ENCODE data around the gene EXOC3L1.

Gene EXOC3L1

GRCh38 chr16:67198238-67198734 is 8.3 kb upstream of the EXOC3L1 start:
- DNase-seq, result no peak
- TF ChIP-seq POLR2A (IDR thresholded peaks at IDR 0.05; ENCODE audit: low read length), result peak; percentile 37
- TF ChIP-seq GATA1 (IDR thresholded peaks at IDR 0.05; ENCODE audit: low read depth, low read length), result no peak

- DNase-seq, result no peak
- no peak for TF ChIP-seq POLR2A (IDR thresholded peaks at IDR 0.05; ENCODE audit: low read length)
- no peak for TF ChIP-seq GATA1 (IDR thresholded peaks at IDR 0.05; ENCODE audit: low read depth, low read length)
Observed at GRCh38 chr16:67197704-67198103, 7.8 kb upstream of the EXOC3L1 start.

GRCh38 chr16:67196881-67197280 is 6.9 kb upstream of the EXOC3L1 start:
- DNase-seq, result no peak
- TF ChIP-seq GATA1 (IDR thresholded peaks at IDR 0.05; ENCODE audit: low read depth, low read length) (no peak), POLR2A (IDR thresholded peaks at IDR 0.05; ENCODE audit: low read length) (peak; percentile 34)

DNA sequence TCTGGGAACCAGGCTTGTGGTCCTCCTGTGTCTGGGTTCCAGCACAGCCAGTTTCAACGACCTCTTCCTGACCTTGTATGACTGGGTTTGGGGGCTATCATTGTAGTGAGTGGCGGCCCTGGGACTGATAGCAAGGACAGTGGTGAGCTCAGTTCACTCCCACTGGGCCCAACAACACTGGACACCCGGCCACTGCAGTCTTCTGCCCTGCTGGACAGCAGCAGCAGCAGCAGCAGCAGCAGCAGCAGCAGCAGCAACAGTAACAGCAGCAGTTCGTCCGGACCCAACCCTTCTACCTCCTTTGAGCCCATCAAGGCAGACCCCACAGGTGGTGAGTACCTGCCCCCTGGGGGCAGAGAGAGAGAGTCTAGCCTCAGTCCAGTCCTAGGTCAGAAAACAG is 5.7 kb upstream of the EXOC3L1 start:
- DNase-seq, result no peak
- TF ChIP-seq GATA1 (IDR thresholded peaks at IDR 0.05; ENCODE audit: low read depth, low read length) (no peak), POLR2A (IDR thresholded peaks at IDR 0.05; ENCODE audit: low read length) (no peak)

- peak; percentile 89 to 93 for DNase-seq
- TF ChIP-seq GATA1 (IDR thresholded peaks at IDR 0.05; ENCODE audit: low read depth, low read length) (no peak), POLR2A (IDR thresholded peaks at IDR 0.05; ENCODE audit: low read length) (peak; percentile 85)
Observed at GRCh38 chr16:67194260-67194659, 4.3 kb upstream of the EXOC3L1 start.

DNA sequence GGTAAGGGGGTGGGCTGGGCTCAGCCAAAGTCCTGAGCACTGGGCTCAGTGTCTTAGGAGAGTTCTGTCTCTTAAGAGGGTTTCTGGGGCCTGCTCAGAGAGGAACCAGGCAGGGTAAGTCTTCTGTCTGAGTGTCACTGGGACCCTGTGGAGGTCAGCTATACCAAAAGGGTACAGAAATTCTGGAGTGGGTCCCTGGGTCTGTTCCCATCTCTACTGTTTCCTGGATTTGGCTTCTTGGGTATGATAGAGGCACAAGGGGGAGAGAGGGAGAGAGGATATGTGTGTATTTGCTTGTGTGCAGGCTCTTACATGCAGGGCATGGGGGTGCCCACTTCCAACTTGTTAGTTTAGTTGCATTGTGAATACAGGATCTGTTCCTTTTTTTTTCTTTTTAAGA is 3.6 kb upstream of the EXOC3L1 start:
- DNase-seq, result peak in 1 of 2 experiments; percentile 44
- TF ChIP-seq GATA1 (IDR thresholded peaks at IDR 0.05; ENCODE audit: low read depth, low read length) (no peak), POLR2A (IDR thresholded peaks at IDR 0.05; ENCODE audit: low read length) (no peak)

- peak; percentile 62 to 64 for DNase-seq
- TF ChIP-seq POLR2A (IDR thresholded peaks at IDR 0.05; ENCODE audit: low read length) (no peak), GATA1 (IDR thresholded peaks at IDR 0.05; ENCODE audit: low read depth, low read length) (no peak)
Observed at GRCh38 chr16:67192781-67193361, 2.9 kb upstream of the EXOC3L1 start.

DNA sequence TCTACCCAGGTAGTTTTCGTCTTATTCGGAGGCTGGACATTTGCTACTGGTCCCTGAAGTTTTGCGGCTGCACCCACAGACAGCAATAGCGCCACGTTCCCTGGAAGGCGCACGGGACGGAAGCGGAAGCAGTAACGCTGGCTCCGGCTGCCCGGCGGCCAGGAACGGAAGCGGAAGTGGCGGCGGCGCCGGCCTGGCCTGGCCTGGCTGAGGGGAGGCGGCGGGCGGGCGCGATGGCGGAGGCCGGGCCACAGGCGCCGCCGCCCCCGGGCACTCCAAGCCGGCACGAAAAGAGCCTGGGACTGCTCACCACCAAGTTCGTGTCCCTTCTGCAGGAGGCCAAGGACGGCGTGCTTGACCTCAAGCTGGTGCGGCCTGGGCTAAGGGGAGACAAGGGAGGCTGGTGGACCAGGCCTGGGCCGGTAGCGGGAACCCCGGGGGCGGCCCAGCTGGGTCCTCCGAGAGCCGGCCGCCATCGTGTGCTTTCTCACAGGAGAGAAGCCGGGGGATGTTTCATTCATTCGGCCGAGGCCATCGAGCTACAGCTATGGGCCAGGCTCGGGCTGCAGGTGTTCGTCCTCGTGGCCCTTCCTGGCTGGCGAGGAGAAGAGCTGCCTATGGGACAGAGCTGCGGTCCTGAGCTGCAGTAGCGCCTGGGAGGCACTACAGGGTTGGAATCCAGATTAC is 2.2 kb upstream of the EXOC3L1 start, which contains the start of gene E2F4:
E2F4 (plus strand) TSS at position 161 of the 687 bp plus-strand sequence; CDS start at position 234, 73 bp downstream.
- TF ChIP-seq GATA1 (IDR thresholded peaks at IDR 0.05; ENCODE audit: low read depth, low read length), result no peak
- TF ChIP-seq POLR2A (IDR thresholded peaks at IDR 0.05; ENCODE audit: low read length), result peak; percentile 88
- peak; percentile 94 to 95 for DNase-seq

GRCh38 chr16:67191411-67191994 is 1.6 kb upstream of the EXOC3L1 start:
- DNase-seq, result peak in 1 of 2 experiments; percentile 39
- no peak for TF ChIP-seq GATA1 (IDR thresholded peaks at IDR 0.05; ENCODE audit: low read depth, low read length)
- no peak for TF ChIP-seq POLR2A (IDR thresholded peaks at IDR 0.05; ENCODE audit: low read length)

DNA sequence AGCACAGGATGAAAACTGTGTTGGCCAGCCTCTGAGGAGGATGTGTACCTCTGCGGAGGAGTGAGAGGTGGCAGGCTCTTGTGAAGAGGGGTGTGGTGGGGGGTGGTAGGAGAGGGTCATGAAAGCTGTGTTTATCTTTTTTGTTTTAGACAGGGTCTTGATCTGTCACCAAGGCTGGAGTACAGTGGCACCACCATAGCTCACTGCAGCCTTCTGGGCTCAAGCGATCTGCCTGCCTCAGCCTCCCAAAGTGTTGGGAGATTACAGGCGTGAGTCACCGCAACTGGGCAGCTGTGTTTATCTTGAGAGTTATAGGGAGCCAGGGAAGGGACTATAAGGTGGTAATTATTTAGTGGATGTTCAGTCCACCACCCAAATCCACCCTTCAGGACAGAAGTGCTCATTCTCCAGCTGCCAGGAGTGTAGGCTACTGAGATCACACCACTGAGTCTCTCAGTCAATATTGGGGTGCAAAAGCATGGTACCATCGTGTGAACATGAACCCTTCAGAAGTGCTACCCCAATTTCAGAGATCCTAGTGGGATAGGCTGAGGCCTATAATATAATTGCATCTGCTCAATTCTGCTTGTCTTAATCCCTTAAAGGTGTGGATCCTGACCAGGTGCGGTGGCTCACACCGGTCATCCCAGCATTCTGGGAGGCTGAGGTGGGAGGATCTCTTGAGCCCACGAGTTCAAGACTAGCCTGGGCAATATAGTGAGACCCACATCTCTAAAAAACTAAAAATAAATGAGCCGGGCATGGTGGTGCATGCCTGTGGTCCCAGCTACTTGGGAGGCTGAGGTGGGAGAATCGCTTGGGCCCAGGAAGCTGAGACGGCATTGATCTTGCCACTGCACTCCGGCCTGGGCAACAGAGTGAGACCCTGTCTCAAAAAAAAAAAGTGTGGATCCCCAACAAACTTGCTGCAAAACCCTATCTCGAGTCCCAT is 788 bp upstream of the EXOC3L1 start:
- DNase-seq, result peak; percentile 76
- TF ChIP-seq GATA1 (IDR thresholded peaks at IDR 0.05; ENCODE audit: low read depth, low read length) (no peak), POLR2A (IDR thresholded peaks at IDR 0.05; ENCODE audit: low read length) (peak; percentile 52)

GRCh38 chr16:67188798-67189197 is 1.1 kb downstream of the EXOC3L1 start:
- DNase-seq, result no peak
- TF ChIP-seq POLR2A (IDR thresholded peaks at IDR 0.05; ENCODE audit: low read length), result no peak
- no peak for TF ChIP-seq GATA1 (IDR thresholded peaks at IDR 0.05; ENCODE audit: low read depth, low read length)

GRCh38 chr16:67188323-67188722 is 1.6 kb downstream of the EXOC3L1 start:
- TF ChIP-seq GATA1 (IDR thresholded peaks at IDR 0.05; ENCODE audit: low read depth, low read length) (no peak), POLR2A (IDR thresholded peaks at IDR 0.05; ENCODE audit: low read length) (no peak)
- DNase-seq, result no peak

DNA sequence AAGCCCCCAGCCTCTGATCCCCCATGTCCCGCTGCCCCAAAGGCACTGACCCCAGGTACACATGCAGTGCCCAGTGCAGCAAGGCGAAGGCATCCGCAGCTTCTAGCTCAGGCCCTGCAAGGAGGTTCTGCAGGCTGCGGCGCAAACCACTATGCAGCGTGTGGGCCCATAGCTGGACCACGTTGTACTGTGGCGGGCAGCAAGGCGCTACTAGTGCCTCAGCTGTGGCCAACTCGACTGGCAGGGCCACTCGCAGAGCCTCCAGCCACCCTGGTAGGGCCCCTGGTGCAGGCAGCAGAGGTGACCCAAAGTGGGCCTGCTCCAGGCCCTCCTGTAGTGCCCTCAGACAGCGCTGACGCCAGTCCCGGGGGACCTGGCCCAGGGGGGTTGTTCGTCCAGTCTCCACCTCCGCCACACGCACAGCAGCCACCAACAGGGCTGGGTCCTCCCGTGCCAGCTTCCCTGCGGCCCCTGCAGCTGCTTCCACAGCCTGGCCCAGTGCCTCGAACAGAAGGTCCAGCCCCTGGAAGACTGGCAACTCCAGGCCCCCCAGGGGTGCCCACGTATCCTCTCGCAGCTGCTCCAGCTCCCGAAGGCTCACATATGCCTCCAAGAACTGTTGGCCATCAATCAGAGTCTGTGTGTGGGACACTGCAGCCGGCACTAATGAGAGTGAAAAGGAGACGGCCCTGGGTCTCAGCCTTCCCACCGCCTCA is 2.6 kb downstream of the EXOC3L1 start:
- TF ChIP-seq GATA1 (IDR thresholded peaks at IDR 0.05; ENCODE audit: low read depth, low read length) (no peak), POLR2A (IDR thresholded peaks at IDR 0.05; ENCODE audit: low read length) (no peak)
- DNase-seq, result no peak
